Mesothelial cell of epicardium (in vitro differentiated cells): Measurements from ENCODE around the gene DMD. TPM values are rescaled to one million over a fixed set of nuclear protein-coding genes. Genes with fewer than 3 reads are reported as not detected.

Experiments
- DNase-seq, 2 experiments: peaks; one replicate each; pipeline ENCODE4 v3.0.0; 2021; ENCODE audit warnings: low spot score in 2 of 2; ENCODE audit not compliant: unreplicated experiment in 2 of 2
- H3K27ac Mint-ChIP-seq: 2 replicates; pipeline ENCODE4 v1.8.0; 2021; ENCODE audit warnings: mixed read lengths
- H3K27me3 Mint-ChIP-seq: 2 replicates; pipeline ENCODE4 v1.8.0; 2021; ENCODE audit warnings: low read depth, mixed read lengths
- H3K36me3 Mint-ChIP-seq: 2 replicates; pipeline ENCODE4 v1.8.0; 2021; ENCODE audit warnings: mixed read lengths
- H3K4me1 Mint-ChIP-seq: 2 replicates; pipeline ENCODE4 v1.8.0; 2021; ENCODE audit warnings: mixed read lengths
- H3K4me3 Mint-ChIP-seq: 2 replicates; pipeline ENCODE4 v1.8.0; 2021; ENCODE audit warnings: mild to moderate bottlenecking, moderate library complexity, mixed read lengths
- H3K9me3 Mint-ChIP-seq: 2 replicates; pipeline ENCODE4 v1.8.0; 2021; ENCODE audit warnings: mixed read lengths
- total RNA-seq: library from RNA; stranded (reverse); gene quantifications from 3 replicates; pipeline ENCODE4 v1.2.1, GENCODE V29; 2021
- TF ChIP-seq, protein P1 (sequence below): fragments of 200-600 bp; sonication (generic); IDR thresholded peaks from one replicate; pipeline ENCODE4 v1.5.0; 2021; ENCODE audit warnings: antibody characterized with exemption; ENCODE audit not compliant: unreplicated experiment

Gene DMD
- total RNA-seq, 1 donor from 2014 or later, result 79.4 TPM

DNA sequence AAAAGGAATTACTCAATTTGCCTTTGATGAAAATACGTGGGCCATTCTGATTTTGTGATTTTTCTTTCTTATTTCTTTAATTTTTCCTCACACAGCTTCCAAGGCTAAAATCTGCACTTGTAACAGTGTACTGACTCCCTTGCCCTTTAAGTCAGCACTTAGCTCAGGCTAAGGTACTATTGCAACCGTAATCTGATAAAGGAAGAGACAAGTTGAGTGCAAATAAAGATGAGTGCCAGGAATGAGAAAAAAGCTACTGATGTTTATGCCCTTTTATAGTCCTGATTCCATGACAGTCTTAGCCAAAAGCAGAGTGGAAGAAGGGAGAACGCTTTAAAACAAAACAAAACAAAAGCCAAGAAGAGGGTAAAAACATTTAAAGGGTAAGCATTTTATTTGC, 6.0 kb downstream of the DMD start:
- Mint-ChIP-seq H3K4me3 (peak overlapping the region; percentile 7), H3K4me1 (peaks cover 44% of the 10 kb centered on the region), H3K9me3 (peaks cover 3% of the 10 kb centered on the region), H3K27ac (peak overlapping the region; percentile 52), H3K27me3 (no peaks in the 10 kb centered on the region), H3K36me3 (no peaks in the 10 kb centered on the region)
- TF ChIP-seq, protein P1, sequence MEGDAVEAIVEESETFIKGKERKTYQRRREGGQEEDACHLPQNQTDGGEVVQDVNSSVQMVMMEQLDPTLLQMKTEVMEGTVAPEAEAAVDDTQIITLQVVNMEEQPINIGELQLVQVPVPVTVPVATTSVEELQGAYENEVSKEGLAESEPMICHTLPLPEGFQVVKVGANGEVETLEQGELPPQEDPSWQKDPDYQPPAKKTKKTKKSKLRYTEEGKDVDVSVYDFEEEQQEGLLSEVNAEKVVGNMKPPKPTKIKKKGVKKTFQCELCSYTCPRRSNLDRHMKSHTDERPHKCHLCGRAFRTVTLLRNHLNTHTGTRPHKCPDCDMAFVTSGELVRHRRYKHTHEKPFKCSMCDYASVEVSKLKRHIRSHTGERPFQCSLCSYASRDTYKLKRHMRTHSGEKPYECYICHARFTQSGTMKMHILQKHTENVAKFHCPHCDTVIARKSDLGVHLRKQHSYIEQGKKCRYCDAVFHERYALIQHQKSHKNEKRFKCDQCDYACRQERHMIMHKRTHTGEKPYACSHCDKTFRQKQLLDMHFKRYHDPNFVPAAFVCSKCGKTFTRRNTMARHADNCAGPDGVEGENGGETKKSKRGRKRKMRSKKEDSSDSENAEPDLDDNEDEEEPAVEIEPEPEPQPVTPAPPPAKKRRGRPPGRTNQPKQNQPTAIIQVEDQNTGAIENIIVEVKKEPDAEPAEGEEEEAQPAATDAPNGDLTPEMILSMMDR, result no peak
- DNase-seq, result no peak

DNA sequence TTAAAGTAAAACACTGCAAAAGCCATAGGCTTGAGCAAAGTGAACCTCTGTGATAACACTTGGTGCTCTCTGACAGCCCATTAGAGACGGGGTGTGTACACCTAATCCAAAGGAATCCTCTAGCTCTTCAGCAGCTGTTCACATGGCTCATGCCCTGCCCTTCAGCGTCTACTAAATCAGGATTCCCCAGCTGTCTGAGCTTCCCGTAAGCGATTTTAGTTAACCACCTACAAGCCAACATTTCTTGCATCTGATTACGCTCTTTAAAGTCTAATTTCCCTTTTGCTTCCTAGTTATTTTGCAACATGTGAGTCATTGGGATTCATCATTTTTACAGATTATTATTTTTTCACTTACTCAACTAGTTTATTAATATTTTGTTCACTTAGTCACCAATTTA, 6.5 kb downstream of the DMD start:
- no peak for DNase-seq
- Mint-ChIP-seq H3K9me3 (peaks cover 3% of the 10 kb centered on the region), H3K36me3 (no peaks in the 10 kb centered on the region), H3K4me1 (peaks cover 44% of the 10 kb centered on the region), H3K4me3 (peak overlapping the region; percentile 7), H3K27ac (peak overlapping the region; percentile 52), H3K27me3 (no peaks in the 10 kb centered on the region)
- TF ChIP-seq, protein P1, result no peak

DNA sequence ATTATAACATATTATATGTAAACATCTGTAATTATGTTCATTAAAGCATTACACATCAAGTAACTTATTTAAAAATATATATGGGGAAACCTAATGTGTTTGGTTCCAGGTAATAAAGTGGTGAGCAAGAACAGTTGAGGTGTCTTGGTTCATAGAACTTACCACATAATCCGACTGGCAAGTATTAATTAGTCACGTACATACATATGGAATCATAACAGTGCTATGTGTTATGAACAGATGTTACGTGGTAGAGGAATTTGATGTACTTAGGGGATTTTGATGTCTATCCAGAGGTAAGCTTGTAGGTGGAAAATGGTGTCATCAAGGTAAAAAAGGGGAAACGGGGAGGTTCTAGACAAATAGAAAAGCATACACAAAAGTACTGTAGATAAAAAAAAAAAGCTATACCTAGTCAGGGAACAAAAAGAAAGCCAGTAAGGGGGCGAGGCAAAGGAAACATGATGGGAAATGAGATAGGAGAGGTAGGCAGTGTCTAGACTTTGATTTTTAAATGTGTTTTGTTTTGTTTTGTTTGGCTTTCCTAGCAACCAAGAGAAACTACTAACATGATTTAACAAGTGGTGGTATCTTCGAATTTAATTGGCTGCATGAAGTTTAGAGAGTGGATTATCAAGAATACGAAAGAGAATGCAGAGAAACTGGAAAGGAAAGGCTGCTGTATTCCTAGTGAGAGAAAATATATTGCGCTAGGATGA, 12.6 kb downstream of the DMD start:
- no peak for DNase-seq
- Mint-ChIP-seq H3K4me1 (peaks cover 10% of the 10 kb centered on the region), H3K9me3 (peaks cover 16% of the 10 kb centered on the region), H3K27ac (peak overlapping the region; percentile 5), H3K4me3 (no peak overlapping the region), H3K27me3 (no peaks in the 10 kb centered on the region), H3K36me3 (peaks cover 21% of the 10 kb centered on the region)
- TF ChIP-seq, protein P1, result no peak

DNA sequence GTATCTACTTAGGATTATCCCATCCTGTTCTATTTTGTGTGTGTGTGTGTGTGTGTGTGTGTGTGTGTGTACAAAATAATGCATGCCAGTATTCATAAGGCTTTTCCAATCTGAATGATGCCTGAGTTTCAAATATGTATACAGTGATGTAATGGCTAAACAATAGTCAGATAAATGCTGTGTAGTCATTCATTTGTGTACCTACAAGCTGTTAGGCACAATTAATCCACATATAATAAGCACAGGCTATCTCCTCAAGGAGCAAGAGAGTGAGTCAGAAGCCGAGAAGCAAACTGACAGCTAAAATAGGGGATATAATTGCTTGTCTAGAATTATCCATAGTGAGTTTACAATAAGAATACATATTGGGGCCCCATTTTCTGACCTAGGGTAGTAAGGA, 15.7 kb downstream of the DMD start:
- Mint-ChIP-seq H3K4me3 (no peak overlapping the region), H3K4me1 (peaks cover 17% of the 10 kb centered on the region), H3K9me3 (peaks cover 13% of the 10 kb centered on the region), H3K27me3 (no peaks in the 10 kb centered on the region), H3K36me3 (peaks cover 21% of the 10 kb centered on the region), H3K27ac (no peak overlapping the region)
- TF ChIP-seq, protein P1, result no peak
- DNase-seq, result no peak

DNA sequence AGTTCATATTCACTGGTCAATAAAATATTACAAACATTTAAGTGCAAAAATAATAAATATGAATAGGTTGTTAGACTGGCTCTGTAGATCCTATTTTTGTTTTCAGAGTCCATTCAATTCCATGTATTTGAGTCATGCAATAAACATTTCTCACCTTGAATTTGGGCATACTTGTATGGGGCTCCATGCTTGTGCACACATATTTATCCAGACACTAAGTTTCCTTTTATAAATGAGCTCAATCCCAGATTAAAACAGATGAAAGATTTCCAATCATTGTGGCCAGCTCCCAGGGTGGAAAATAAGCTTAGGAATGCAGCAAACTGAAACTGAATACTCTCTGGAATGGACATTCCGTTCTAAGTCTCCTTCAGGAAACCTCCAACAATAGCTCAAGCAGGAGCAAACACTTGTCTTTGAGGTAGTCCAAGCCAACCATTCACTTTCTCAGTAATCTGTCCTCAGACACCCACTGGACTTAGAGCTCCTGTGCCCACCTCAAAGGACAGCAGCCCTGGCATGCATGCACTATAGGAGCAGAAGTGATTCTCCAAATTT, 16.4 kb downstream of the DMD start:
- no peak for DNase-seq
- no peaks in the 10 kb centered on the region for H3K27me3 Mint-ChIP-seq
- no peak overlapping the region for H3K4me3 Mint-ChIP-seq
- H3K36me3 Mint-ChIP-seq, result peaks cover 21% of the 10 kb centered on the region
- H3K4me1 Mint-ChIP-seq, result peaks cover 19% of the 10 kb centered on the region
- peaks cover 13% of the 10 kb centered on the region for H3K9me3 Mint-ChIP-seq
- TF ChIP-seq, protein P1, result no peak
- no peak overlapping the region for H3K27ac Mint-ChIP-seq
